ENCODE data around the gene OR4D1.

- no peak for TF ChIP-seq YY1 (IDR thresholded peaks at IDR 0.05; ENCODE audit: insufficient read depth, insufficient read length)
- TF ChIP-seq SUZ12 (IDR thresholded peaks at IDR 0.05; ENCODE audit: extremely low read depth, insufficient read depth, insufficient read length): no peak
Observed at GRCh38 chr17:58165981-58166380, 17.8 kb downstream of the OR4D1 start.
